Rectal smooth muscle tissue (tissue), 1 donor: Measurements from ENCODE around the gene DACH1.

Experiments
- H3K27ac ChIP-seq: one replicate; pipeline ENCODE4 v1.7.0; 2013; ENCODE audit warnings: low read depth, low read length, inconsistent platforms
- H3K27me3 ChIP-seq: one replicate; pipeline ENCODE4 v1.7.0; 2013; ENCODE audit warnings: low read length; ENCODE audit not compliant: control insufficient read depth, insufficient read depth
- H3K36me3 ChIP-seq: one replicate; pipeline ENCODE4 v1.7.0; 2013; ENCODE audit warnings: low read length; ENCODE audit not compliant: control insufficient read depth, insufficient read depth
- H3K4me1 ChIP-seq: one replicate; pipeline ENCODE4 v1.7.0; 2013; ENCODE audit warnings: low read length; ENCODE audit not compliant: control insufficient read depth, insufficient read depth
- H3K4me3 ChIP-seq: one replicate; pipeline ENCODE4 v1.7.0; 2013; ENCODE audit warnings: low read length
- H3K9ac ChIP-seq: one replicate; pipeline ENCODE4 v1.7.0; 2013; ENCODE audit warnings: low read length

Gene DACH1

DNA sequence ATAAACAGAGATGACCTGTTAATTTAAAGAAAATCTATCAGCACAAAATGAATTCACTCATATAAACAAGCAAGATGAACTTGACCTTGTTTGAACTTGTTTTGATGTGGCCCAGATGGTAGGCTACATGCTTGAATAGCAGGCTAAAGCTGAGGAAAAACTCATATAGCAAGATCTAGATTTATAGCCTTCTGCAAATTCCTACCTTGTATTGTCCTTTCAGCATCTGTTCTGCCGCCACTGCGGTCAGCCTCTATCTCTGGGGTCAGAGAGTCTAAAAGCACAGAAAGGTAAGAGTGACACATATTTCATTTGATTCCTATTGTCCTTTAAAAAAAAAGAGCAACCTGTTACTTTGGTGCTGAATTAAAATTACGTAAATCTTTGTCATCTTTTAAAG, 392.1 kb downstream of the DACH1 start:
- no peak overlapping the region for H3K9ac ChIP-seq
- H3K27ac ChIP-seq, result no peak overlapping the region
- no peaks in the 10 kb centered on the region for H3K27me3 ChIP-seq
- no peak overlapping the region for H3K4me3 ChIP-seq
- H3K36me3 ChIP-seq, result no peaks in the 10 kb centered on the region
- no peaks in the 10 kb centered on the region for H3K4me1 ChIP-seq

DNA sequence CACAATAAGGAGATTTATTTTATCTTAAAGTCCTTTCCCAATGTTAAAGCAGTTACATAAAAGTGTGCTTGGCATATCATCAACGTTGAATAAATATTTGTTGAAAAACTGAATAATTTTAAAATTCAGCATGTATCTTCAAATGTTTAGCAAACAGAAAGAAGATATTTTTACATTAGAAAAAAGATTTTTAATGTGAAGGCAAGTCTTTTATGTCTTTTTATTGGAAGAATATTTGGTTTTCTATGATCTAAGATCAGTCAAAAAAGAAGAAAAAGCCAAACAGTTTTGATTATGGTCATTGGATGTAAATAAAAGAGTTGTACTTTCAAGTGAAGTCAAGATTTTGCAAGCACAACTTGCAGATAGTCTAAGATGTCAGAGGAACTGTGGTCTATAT, 397.4 kb downstream of the DACH1 start:
- Histone ChIP-seq H3K27me3 (no peaks in the 10 kb centered on the region), H3K4me1 (no peaks in the 10 kb centered on the region), H3K4me3 (no peak overlapping the region), H3K36me3 (no peaks in the 10 kb centered on the region), H3K27ac (no peak overlapping the region), H3K9ac (no peak overlapping the region)

DNA sequence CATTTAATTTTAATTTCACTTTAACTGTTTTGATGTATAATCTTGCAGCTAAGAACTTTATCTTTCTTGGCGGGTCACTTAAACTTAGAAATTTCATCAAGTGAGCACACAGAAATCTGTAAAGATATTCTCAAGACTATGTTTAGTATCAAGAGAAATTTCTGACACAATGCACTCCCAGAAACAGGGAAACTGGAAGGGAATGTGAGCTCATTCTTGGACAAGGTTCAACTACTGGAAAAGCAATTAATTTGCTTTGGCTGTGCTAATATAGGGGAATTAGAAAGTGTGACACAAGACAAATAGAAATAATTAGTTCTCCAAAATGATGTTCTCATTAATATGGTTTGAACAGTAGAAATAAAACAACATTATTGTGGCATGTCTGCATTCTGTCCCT, 402.3 kb downstream of the DACH1 start:
- Histone ChIP-seq H3K27ac (no peak overlapping the region), H3K27me3 (no peaks in the 10 kb centered on the region), H3K9ac (no peak overlapping the region), H3K4me1 (no peaks in the 10 kb centered on the region), H3K36me3 (no peaks in the 10 kb centered on the region), H3K4me3 (no peak overlapping the region)

DNA sequence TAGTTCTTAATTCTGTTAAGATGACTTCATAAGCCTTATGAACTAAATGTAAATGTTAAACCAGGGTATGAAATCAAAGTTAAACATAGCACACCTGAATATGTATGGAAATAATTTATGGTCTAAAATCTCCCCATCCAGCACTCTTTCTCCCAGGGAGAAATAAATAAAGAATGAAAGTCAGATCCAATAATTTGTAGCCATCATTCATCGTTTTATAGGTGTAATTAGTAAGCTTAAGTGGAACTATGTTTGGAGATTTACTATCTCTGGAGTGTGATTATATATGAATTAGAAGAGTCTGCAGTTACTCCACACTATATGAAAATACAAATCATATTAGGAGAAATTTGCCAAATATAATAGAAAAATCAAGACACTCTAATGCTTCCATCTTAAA, 405.1 kb downstream of the DACH1 start:
- no peak overlapping the region for H3K27ac ChIP-seq
- no peak overlapping the region for H3K9ac ChIP-seq
- H3K4me1 ChIP-seq, result no peaks in the 10 kb centered on the region
- no peaks in the 10 kb centered on the region for H3K36me3 ChIP-seq
- no peak overlapping the region for H3K4me3 ChIP-seq
- H3K27me3 ChIP-seq, result no peaks in the 10 kb centered on the region

DNA sequence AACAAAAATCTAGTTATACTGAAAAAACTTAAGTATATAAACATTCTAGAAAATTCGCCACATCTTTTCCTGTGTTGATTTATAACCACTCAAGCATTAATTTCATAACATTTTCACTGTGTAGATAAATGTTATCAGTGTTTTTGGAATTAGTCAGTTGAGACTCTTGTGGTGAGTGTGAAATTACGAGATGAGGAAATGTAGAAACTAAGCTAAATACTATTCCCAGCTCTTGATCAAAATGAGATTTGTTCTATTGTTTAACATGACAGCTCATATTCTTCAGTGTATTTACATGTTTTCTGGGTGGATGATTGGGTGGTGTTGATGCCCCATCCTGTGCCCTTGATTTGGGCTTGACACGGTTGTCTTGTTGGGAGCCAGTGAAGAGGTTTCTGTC, 406.8 kb downstream of the DACH1 start:
- Histone ChIP-seq H3K27ac (no peak overlapping the region), H3K9ac (no peak overlapping the region), H3K27me3 (no peaks in the 10 kb centered on the region), H3K4me1 (no peaks in the 10 kb centered on the region), H3K4me3 (no peak overlapping the region), H3K36me3 (no peaks in the 10 kb centered on the region)

DNA sequence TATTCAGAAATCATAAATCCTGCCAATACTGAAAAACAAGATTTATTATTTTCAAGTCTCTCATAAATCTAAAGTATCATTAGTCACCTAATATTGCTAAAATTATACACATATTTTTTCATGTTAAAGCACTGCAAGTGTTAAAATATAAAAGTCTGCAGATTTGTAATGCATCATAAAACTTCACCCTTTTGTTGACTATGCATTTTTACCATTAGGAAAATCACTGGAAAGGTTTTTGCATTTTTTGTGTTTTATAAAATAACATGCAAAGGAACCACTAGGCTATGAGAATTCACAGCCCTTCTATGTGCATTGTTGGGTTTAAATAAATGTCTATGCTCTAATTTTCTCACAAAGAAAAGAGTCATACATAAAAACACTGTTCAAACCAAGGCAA, 407.3 kb downstream of the DACH1 start:
- no peak overlapping the region for H3K27ac ChIP-seq
- H3K27me3 ChIP-seq, result no peaks in the 10 kb centered on the region
- no peak overlapping the region for H3K4me3 ChIP-seq
- no peaks in the 10 kb centered on the region for H3K36me3 ChIP-seq
- H3K9ac ChIP-seq, result no peak overlapping the region
- H3K4me1 ChIP-seq, result no peaks in the 10 kb centered on the region

DNA sequence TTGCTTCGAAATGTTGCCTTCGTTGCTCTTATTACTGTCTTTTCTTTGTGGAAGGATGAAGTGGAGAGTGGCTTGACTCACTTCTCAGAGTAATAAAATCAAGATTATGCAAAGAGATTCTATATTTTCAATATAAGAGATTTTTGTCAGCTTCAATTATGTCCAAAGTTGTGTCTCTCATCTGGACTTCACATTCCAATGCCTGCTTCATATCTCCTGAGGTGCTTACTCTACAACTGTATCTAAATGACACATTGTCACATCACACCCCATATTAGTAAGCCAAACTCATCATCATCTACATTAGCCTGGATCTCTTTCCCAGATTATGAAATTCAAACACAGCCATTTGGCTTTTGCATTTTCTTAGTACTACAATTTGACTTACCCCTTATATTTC, 409.4 kb downstream of the DACH1 start:
- Histone ChIP-seq H3K4me3 (no peak overlapping the region), H3K36me3 (no peaks in the 10 kb centered on the region), H3K9ac (no peak overlapping the region), H3K27me3 (no peaks in the 10 kb centered on the region), H3K4me1 (no peaks in the 10 kb centered on the region), H3K27ac (no peak overlapping the region)

DNA sequence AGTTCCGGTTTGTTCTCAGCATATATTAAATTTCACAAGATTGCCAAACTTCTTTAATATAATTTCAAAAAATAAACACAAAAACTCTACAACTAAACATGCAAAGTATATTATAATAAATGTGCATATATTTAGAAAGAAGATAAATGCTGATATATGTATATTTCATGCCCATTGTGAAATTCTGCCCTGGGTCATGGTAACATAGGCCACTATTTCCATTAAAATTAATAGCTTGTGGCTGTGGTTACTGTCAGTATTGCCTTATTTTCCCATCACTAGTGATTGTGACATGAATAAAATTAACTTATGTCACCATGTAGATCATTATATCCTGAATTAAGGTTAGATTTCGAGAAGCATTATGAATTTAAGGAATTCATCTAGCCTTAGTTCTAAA, 410.9 kb downstream of the DACH1 start:
- H3K36me3 ChIP-seq, result no peaks in the 10 kb centered on the region

DNA sequence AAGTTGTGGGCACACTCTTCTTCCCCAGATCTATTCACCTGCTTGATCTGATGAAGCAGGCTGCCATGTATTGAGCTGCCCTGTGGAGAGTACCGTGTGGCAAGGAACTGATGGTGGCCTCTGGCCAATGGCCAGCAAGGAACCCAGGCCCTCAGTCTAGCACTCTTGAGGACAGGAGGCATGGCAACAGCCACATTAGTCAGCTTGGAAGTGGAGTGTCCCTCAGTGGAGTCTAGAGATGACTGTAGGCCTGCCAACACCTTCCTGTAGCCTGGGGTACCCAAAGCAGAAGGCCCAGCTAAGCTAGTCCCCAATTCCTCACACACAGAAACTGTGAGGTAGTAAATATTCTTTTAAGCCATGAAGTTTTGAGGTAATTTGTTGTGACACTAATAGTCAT, 412.5 kb downstream of the DACH1 start:
- Histone ChIP-seq H3K4me1 (no peaks in the 10 kb centered on the region), H3K27me3 (no peaks in the 10 kb centered on the region), H3K4me3 (no peak overlapping the region), H3K27ac (no peak overlapping the region), H3K9ac (no peak overlapping the region), H3K36me3 (no peaks in the 10 kb centered on the region)

More for the DNA sequence above, 410.9 kb downstream of the DACH1 start:
- Histone ChIP-seq H3K9ac (no peak overlapping the region), H3K4me1 (no peaks in the 10 kb centered on the region), H3K27ac (no peak overlapping the region), H3K4me3 (no peak overlapping the region), H3K27me3 (no peaks in the 10 kb centered on the region)

DNA sequence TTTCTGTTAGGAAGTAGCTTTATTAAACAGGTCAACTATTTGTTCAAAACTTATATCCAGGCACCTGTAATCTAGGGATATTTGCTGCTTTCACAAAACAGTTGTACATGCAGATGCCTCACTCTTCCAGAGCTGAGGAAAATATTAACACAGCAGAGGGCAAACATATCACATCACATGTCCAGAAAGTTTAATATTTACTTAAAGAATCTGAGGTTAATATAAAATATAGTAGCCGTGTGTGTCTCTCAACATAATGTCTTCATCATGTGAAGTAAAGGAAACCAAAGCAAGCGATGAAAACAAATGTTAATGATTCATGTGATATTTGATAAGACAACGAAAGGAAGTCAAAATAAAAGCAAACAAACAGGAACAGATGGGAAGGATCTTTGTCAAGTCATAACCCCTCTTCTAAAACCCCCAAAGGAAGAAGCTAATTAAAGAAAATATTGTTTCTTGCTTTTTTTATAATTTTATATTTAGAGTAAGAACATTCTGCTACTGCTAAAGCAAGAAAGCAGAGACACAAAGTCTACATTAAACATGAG, 418.8 kb downstream of the DACH1 start:
- H3K36me3 ChIP-seq, result no peaks in the 10 kb centered on the region
- H3K4me3 ChIP-seq, result no peak overlapping the region
- no peaks in the 10 kb centered on the region for H3K27me3 ChIP-seq
- no peak overlapping the region for H3K9ac ChIP-seq
- H3K4me1 ChIP-seq, result no peaks in the 10 kb centered on the region
- H3K27ac ChIP-seq, result no peak overlapping the region

DNA sequence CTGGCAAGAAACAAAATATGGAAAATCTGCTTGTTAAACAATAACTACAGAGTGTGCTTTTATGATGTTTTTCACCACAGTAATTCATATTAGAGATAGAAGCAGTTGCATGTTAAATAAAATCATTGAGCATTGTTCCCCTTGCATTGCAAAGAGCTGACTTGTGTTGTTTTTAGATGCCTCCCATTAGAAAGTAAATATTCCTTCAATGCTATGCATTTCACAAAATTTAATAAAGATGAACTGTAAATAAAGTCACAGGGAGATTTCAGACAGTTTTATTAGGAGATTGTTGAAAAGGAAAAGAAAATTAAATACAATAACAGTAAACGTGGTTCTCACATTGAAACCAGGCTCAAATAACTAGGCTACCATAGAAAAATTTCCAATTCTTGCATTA, 429.3 kb downstream of the DACH1 start:
- Histone ChIP-seq H3K4me3 (no peak overlapping the region), H3K27ac (no peak overlapping the region), H3K9ac (no peak overlapping the region), H3K27me3 (no peaks in the 10 kb centered on the region), H3K4me1 (no peaks in the 10 kb centered on the region), H3K36me3 (no peaks in the 10 kb centered on the region)

DNA sequence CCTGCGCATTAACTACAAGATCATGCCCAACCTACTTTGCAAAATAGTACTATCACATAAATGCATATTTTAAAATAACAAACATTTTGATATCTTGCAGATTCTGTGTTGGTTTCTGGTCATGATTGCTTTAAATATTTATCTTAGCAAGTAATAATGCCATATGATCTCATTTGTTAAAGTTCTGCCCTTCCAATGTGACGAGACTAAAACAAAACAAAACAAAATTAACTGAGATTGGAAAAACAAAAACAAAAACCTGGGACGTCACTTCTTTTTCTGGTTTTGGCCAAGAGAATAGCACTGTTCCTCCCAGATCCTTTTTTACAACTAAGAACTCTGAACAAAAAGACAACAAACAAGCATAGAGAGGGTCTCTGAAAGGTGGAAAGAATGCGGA, 436.3 kb downstream of the DACH1 start:
- Histone ChIP-seq H3K9ac (no peak overlapping the region), H3K36me3 (no peaks in the 10 kb centered on the region), H3K4me3 (no peak overlapping the region), H3K27ac (no peak overlapping the region), H3K4me1 (no peaks in the 10 kb centered on the region), H3K27me3 (no peaks in the 10 kb centered on the region)

DNA sequence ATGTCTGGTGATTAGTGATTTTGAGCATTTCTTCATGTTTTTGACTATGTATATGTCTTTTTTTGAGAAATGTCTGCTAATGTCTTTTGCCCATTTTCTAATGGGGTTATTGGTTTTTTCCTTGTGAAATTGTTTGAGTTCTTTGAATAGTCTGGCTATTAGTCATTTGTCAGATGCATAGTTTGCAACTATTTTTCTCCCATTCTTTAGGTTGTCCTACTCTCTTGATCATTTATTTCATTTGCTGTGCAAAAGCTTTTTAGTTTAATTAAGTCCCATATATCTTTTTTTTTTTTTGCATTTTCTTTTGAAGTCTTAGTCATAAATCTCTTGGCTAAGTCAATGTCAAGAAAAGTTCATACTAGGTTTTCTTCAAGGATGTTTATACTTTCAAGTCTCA, 449.8 kb downstream of the DACH1 start:
- no peaks in the 10 kb centered on the region for H3K36me3 ChIP-seq
- no peaks in the 10 kb centered on the region for H3K4me1 ChIP-seq

More for the DNA sequence above, 449.8 kb downstream of the DACH1 start:
- Histone ChIP-seq H3K9ac (no peak overlapping the region), H3K27ac (no peak overlapping the region), H3K4me3 (no peak overlapping the region), H3K27me3 (no peaks in the 10 kb centered on the region)
